GM11168 (cell line): Measurements from ENCODE around the gene ENOX2.

Experiments
- in situ Hi-C: fragments of 300-500 bp; cut with MboI; formaldehyde crosslinking; loops from one replicate; pipeline ENCODE4 v1.12.0; 2022; ENCODE audit warnings: low sequenced_read_pairs; ENCODE audit not compliant: unreplicated experiment

The ENOX2 gene

GRCh38 chrX:130902783-130903613 is at the start of gene ENOX2:
Gene ENOX2 (minus strand): TSS chrX:130903209. CDS start chrX:130703216, 199,993 bp downstream.
- in situ Hi-C loops = loop anchor here (25.0 kb wide), 2 partner anchors 366 to 566 kb away; partner anchors contain the start of gene SLC25A14

DNA sequence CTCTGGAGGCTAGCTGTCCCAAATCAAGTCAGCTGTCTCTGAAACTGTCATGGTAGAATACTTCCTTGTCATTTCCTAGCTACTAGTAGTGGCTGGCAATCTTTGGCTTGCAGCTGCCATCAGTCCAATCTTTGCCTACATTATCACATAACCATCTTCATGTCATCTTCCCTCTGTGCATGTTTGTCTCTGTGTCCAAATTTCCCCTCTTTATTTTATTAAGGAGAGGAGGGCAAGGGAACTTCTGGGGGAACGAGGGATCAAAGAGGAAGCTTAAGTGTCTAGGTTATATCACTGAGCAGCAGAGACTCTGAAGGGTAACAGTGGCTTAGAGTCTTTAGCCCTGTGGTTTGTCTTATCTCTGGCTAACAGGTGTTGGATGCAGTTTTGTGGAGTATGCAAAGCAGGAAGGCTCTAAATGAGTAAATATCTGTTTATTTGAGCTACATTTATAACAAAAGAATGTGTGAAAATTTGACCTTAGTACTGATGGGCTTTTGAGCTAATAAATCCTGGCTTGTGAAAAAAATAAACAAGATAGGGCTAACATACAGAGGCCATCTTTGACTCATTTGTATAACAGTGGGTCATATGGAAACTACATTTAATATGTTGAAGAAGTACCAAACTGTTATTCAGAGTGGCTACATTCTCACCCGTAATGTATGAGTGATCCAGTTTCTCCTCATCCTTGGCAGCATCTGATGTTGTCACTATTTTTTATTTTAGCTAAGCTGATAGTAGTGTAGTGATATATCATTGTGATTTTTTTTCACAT is 49.4 kb upstream of the ENOX2 start:
- in situ Hi-C loops = no loop called here

DNA sequence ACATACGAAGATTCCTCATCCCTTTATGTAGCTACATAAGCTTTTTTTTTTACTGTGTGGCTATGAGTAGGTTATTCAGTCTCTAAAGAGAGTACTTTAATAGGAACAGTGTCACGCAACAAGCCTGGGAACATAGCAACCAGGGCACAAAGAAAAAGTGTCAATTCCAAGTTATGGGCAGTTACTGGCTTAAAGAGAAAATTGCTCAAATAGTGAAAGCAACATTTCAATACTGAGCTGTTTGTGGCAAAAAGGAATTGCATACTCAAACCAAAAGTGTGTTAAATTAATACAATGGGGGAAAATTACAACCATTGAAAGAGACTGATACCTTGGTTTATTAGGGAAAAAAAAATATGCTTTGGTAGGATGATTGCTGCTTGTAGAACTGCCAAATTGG is 41.2 kb upstream of the ENOX2 start:
- in situ Hi-C loops = no loop called here

DNA sequence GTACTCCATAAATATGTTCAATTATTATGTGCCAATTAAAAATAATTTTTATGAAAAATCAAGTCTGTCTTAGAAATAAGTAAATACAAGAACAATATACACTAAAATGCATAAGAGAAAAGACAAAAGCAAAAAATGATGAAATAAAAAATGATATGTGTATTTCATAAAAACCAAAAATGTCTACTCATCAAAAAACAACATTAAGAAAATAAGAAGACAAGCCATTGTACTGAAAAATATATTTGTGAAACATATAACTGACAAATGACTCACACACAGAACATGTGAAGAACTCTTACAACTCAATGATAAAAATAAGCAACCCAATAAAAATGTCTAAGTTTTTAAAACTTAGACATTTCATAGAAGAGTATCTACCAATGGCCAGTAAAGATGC is 34.1 kb upstream of the ENOX2 start:
- in situ Hi-C loops = no loop called here

DNA sequence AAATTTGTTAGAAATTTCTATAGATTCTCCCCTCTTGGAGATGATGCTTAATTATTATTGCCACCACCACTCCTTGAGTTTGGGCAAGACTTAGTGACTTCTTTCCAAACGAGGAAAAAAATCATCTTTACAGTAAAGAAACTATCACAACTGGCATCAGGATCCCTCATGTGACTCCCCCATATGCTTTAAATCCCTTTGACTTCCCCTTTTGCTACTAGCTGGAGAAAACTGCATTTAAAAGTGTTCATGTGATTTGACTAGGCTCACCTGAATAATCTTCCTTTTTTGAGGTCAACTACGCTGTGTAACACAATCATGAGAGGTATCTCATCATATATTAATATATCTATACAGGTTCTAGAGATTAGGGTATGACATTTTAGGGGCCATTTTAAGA is 30.3 kb upstream of the ENOX2 start:
- in situ Hi-C loops = no loop called here

GRCh38 chrX:130920405-130920804 is 17.4 kb upstream of the ENOX2 start:
- in situ Hi-C loops = loop anchor here (25.0 kb wide), 2 partner anchors 383 to 583 kb away; partner anchors contain the start of gene SLC25A14

DNA sequence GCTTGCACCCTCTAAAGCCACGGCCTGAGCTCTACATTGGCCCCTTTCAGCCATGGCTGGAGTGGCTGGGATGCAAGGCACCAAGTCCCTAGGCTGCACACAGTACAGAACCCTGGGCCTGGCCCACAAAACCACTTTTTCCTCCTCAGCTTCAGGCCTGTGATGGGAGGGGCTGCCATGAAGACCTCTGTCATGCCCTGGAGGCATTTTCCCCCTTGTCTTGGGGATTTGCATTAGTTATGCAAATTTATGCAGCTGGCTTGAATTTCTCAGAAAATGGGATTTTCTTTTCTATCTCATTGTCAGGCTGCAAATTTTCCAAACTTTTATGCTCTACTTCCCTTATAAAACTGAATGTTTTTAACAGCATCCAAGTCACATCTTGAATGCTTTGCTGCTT is 16.7 kb upstream of the ENOX2 start:
- in situ Hi-C loops = loop anchor here (25.0 kb wide), 2 partner anchors 382 to 582 kb away; partner anchors contain the start of gene SLC25A14

- in situ Hi-C loops = loop anchor here (25.0 kb wide), 2 partner anchors 381 to 581 kb away; partner anchors contain the start of gene SLC25A14
Measured at GRCh38 chrX:130918498-130918897, 15.5 kb upstream of the ENOX2 start.

DNA sequence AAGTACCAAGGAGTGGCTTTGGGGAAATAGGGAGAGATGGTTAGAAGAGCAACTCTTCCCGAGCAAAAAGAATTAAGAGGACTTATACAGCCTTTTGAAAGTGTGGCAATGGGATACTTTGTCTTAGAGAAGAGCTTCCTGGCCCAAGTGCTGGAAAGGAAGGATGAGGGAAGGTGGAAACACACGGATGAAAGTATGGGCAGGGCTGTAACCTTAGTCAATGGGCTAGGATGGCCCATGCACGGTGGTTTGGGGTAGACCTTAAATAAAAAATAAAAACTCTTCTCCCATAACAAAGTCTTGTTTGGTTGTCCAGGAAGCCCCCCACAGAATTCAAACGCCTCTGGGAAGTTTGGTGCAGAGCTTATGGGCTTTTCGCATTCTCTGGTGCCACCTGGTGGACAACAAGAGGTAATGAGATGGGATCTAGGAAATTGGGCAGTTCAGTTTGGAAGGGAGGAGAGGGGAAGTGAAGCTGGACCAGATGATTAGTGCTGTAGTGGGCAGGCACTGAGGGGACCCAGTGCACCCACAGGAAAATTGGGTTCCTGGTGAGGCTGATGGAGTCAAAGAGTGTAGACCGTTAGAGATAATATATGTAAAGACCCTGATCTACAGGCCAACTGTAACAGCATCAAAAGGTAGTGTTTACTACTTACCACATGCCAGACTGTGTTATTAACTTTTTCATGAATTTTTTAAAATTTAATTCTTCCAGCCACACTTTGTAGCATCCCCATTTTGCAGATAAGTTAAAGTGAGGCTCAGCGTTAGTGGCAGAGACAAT is 13.8 kb upstream of the ENOX2 start:
- in situ Hi-C loops = loop anchor here (25.0 kb wide), 2 partner anchors 380 to 580 kb away; partner anchors contain the start of gene SLC25A14

DNA sequence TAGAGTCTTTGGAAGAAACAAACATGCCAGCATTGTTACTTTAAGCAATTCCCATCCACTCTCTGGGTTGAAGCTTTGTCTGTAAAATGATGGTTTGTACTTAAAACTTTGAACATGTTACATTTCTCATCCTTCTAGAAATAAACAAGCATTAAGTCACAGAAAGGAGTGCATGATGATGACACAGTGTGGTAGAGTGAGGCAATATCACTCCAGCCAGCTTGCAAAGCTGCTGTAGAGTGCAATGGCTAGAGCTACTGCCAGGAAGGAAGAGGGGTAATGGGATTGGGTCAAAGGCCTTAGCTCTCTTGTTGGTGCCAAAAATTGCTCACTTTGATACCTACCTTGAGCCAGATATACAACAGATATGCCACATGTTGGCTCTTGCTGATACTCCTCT is 12.3 kb upstream of the ENOX2 start:
- in situ Hi-C loops = loop anchor here (25.0 kb wide), 2 partner anchors 378 to 578 kb away; partner anchors contain the start of gene SLC25A14

GRCh38 chrX:130909469-130910136 is 6.6 kb upstream of the ENOX2 start:
- in situ Hi-C loops = loop anchor here (25.0 kb wide), 2 partner anchors 372 to 572 kb away; partner anchors contain the start of gene SLC25A14

DNA sequence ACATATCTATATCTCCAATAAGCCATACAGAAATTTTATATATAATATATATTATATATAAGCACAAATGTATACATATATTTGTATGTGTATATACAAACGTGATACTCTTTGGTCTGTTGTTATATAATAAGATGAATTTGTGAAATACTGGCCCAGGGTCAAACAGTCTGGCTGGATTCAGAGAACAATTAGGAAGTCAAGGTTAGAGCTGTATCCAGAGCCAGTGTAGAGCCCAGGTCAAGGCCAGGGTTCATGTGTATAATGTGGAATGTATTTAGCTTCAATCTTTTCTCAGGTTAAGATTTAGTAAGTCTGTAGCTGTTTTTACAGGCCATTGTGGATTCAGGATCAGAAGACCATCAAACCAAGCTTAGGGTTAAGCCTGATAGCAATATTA is 3.8 kb upstream of the ENOX2 start:
- in situ Hi-C loops = loop anchor here (25.0 kb wide), 2 partner anchors 369 to 569 kb away; partner anchors contain the start of gene SLC25A14

DNA sequence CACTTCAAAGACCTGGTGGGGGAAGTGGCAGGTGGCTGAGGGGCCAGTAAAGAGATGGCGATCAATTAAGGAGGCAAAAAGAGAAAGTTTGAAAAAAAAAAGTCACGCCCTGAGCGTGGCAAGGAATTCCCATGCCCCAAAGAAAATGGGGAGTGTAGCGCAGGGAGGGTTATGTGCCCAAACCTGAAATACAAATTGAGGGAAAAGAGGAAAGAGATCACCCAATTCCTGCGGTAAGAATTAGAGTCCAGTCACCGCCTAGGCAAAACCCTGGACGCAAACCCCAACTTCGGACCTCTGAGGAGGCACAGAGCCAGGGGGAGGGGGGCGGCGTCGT is 595 bp downstream of the ENOX2 start:
- in situ Hi-C loops = loop anchor here (25.0 kb wide), 2 partner anchors 365 to 565 kb away; partner anchors contain the start of gene SLC25A14

DNA sequence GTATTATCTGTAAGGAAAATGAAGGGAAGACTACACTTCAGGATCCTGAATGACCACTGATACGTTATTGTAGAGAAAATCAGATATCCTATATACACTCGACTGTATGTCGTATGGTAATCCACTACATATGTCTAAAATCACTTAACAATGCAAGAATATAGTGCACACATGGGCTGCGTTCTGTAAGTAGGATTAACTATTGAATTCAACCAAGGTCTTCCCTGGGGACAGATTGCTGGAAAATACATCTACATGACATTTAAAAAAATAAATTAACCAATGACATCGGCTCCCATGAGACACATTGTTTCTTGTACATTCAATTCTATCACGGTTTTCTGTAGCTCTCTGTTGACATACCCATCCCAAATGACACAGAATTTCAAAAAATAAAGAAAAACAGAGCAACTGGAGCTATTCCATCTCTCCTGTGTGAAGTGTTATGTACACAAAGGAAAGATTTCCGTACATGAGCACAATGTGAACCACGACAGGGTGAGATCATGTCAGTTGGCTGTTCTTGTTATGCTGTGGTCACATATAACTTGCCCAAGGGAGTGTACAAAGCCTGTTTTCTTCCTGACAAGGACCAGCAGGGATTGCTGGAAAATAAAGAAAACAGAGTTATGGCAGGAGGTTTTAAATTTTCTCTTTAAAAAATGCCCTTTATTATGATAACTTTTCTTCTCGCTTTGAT is 6.1 kb downstream of the ENOX2 start:
- in situ Hi-C loops = no loop called here

- in situ Hi-C loops = no loop called here
Measured at GRCh38 chrX:130896026-130896425, 7.0 kb downstream of the ENOX2 start.

GRCh38 chrX:130895299-130895698 is 7.7 kb downstream of the ENOX2 start:
- in situ Hi-C loops = no loop called here

DNA sequence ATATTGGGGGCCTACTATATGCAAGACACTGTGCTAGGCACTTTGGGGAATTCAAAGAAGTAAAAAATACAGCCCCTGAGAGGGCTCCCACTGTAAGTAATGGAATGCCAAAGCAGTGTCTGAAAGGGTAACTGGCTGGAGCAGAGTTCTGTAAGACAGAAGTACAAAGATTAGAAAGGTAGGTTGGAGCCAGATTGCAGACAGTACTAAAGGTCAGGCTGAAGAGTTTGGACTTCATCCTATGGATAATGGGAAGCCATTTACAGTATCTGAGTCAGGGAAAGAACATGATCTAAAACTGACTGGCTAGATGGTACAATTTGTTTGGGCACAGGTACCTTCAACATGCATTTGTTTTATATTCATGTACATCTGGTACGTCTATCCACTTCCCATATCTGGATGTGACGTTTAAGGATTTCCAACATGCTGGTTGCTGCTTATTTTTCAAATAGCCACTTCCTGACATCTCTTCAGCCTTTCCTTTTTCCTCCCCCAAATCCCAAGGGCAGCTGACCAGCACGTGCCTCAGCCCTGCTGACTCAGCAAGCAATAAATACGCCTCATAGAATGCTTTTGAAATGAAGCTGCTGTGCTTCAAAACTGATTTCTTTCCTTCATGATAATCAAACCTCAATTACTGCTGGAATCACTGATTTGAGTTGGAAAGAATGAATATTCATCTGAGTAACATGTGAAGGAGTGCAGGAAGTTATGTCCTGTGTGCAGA is 9.5 kb downstream of the ENOX2 start:
- in situ Hi-C loops = no loop called here

GRCh38 chrX:130887376-130887775 is 15.6 kb downstream of the ENOX2 start:
- in situ Hi-C loops = no loop called here
